8988T (cell line): ENCODE data around the gene PRR27.

Experiments
- DNase-seq: peaks from one replicate; pipeline ENCODE4 v3.0.0; 2011

Gene PRR27

GRCh38 chr4:70153937-70154336, at the start of gene PRR27:
PRR27 (plus strand) TSS chr4:70154237; CDS start chr4:70154376, 139 bp downstream.
- no peak for DNase-seq

GRCh38 chr4:70110917-70111316, 43.1 kb upstream of the PRR27 start:
- no peak for DNase-seq

- no peak for DNase-seq
Measured at GRCh38 chr4:70113656-70114055, 40.4 kb upstream of the PRR27 start.

GRCh38 chr4:70114096-70114495, 39.9 kb upstream of the PRR27 start:
- no peak for DNase-seq

DNA sequence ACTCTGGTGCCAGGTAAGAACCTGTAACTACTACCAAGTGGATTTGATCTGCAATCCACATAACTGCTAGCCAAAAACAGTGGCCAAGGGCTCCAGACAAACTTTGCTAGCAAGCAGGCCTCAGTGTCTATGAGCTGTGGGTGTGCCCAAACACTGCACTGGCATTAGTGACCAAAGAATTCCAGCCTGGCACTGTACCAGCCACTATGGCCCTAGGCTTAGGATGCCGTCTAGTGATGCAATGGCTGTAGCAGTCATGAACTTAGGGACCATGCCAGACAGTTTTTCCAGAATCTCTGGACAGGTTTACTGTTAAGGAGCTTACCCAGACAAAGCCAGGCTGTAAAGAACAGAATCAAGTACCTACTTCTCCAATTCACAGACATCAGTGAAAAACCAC, 33.7 kb upstream of the PRR27 start:
- DNase-seq: no peak

GRCh38 chr4:70133473-70133872, 20.6 kb upstream of the PRR27 start:
- no peak for DNase-seq

- no peak for DNase-seq
Measured at GRCh38 chr4:70138751-70139150, 15.3 kb upstream of the PRR27 start.

DNA sequence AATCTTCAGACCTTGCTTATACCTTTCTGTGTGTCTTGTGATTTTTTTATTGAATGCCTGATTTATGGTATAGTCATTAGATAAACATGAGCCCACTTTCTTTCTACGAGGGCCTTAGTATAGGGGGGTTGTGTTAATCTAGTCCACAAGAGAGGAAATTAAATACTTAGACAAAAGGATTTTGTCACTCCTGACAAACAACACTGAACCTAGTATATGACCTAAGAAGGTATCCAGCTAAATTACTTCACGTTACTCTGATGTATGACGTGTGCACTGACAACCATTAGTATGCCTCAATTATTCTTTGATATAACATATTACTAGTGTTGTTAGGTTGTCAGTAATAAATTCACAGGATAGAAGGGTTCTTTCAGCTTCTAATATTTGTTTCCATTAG, 2.8 kb upstream of the PRR27 start:
- no peak for DNase-seq

DNA sequence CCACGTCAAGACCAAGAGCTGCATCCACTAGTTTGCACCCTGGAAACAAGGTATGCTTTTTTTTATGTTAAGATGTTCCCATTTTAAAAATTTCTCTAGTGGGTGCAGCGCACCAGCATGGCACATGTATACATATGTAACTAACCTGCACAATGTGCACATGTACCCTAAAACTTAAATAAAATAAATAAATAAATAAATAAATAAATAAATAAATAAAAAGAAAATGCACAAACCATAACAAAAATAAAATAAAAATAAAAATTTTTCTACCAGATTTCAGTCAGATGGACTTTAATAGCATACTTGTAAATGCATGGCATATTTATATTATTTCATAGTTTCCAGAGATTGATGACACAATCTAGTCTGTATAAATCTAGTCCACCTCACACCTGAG, 1.9 kb upstream of the PRR27 start:
- no peak for DNase-seq

GRCh38 chr4:70158576-70158975, 4.5 kb downstream of the PRR27 start:
- DNase-seq: no peak

- no peak for DNase-seq
Measured at GRCh38 chr4:70177090-70177489, 23.1 kb downstream of the PRR27 start.

GRCh38 chr4:70178075-70178660, 24.1 kb downstream of the PRR27 start:
- no peak for DNase-seq

GRCh38 chr4:70179811-70180210, 25.8 kb downstream of the PRR27 start:
- no peak for DNase-seq

GRCh38 chr4:70181864-70182263, 27.8 kb downstream of the PRR27 start:
- no peak for DNase-seq

DNA sequence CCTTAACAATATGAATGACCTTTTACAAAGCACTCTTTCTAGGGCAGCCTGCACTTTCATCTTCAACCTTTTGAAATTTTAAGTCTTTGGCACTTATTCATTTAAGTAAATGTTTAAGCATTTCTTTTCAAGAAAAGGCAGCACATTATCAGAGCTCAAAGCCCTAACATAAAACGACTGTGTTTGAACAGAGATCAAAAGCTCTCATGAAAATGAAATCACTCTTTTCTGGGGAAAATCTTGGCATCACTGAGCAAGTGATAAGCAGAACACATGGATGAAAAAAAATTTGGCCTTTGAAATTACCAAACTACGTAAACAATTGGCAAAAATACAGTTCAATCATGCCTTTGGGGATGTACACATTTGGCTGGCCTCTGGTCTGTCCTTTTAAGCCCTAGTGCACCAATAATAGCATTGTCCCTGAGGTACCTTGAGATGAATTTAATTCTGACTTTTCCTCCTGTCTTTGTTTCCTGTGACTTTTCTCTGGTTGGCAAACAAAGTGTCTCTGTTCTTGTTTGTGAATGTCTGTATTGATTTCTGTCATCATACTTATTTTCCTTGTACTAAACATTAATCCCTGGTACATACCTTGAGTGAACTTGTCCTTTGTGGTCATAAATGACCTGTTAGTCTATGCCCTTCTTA, 28.6 kb downstream of the PRR27 start:
- DNase-seq: no peak

DNA sequence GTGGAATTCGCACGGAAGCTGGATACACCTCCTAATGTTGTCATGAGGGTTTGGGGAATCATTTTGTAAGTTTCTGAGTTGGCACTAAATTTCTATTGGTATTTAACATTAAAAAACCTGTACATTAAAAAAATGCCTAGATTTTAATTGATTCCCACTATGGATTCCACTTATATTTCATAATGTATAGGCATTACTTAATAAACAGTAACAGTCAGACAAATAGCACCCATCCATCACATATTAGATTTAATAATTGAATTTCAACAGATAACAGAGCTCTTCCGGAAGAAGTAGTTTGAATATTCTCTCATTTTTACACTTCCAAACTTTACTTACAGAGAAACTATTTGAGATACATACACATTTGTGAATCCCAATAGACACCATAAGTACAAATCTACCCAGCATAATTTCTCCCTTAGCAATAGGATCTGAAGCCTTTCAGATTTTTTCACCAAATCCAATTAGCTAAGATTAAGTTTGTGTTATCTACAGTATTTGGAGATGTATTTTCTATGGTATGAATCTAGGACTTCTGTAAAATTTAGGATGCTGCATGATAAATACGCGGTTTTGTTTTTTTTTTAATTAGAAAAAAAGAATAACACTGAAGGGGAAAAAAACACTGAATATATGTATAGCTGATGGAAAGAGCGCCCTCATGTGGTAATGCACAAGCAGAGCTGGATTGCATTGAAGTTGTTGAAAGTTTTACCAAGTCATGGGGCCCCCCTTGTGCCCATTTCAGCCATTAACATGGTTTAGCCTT, 29.3 kb downstream of the PRR27 start:
- DNase-seq: no peak

DNA sequence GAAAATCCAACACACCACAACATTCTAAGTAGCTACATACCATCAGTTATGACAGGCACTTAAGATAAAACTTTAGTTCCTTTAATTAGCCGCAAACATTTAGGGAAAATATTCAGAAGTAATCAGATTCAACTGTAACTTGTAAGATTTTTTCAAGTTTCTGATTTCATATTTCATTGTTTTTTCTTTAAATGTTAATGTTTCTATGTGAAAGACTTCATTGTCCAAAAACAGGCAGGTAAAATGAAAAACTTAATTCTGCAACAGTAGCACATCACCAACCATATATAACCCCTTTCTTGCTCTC, 29.9 kb downstream of the PRR27 start:
- DNase-seq: no peak

- DNase-seq: no peak
Measured at GRCh38 chr4:70187216-70187615, 33.2 kb downstream of the PRR27 start.

- DNase-seq: no peak
Measured at GRCh38 chr4:70190579-70190978, 36.5 kb downstream of the PRR27 start.

GRCh38 chr4:70191647-70192046, 37.6 kb downstream of the PRR27 start:
- DNase-seq: no peak

GRCh38 chr4:70192895-70193294, 38.9 kb downstream of the PRR27 start:
- no peak for DNase-seq

- DNase-seq: no peak
Measured at GRCh38 chr4:70195425-70195824, 41.4 kb downstream of the PRR27 start, which contains the start of gene ODAM. ODAM (plus strand) TSS chr4:70195725; CDS start chr4:70196544, 819 bp downstream.

- DNase-seq: no peak
Measured at GRCh38 chr4:70196857-70197256, 42.8 kb downstream of the PRR27 start.

DNA sequence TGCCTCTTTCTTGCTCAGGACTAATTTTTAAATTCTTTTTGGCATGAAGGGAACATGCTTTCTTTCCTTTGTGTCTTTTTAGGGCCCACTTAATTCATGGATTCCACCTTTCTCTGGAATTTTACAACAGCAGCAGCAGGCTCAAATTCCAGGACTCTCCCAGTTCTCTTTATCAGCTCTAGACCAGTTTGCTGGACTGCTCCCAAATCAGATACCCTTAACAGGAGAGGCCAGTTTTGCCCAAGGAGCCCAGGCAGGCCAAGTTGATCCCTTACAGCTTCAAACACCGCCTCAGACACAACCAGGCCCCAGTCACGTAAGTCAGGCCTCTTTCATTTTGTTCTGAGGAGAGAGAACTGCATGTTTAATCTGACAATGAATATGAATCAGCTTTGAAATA, 43.8 kb downstream of the PRR27 start:
- DNase-seq: no peak
